Skeletal muscle satellite cell (primary cell): ENCODE results near the gene IMPACT. TPM values are rescaled to one million over a fixed set of nuclear protein-coding genes. Genes with fewer than 3 reads are reported as not detected.

ENCODE experiments used
- small RNA-seq: library from RNA; depleted of rRNA; stranded (forward); fragments of <200 nt; gene quantifications from one replicate; pipeline ENCODE3, GENCODE V24; 2012

The IMPACT gene

Small RNAs within 50 kb of the gene (small RNA-seq; reads per million reads assigned to genes)
- not detected for gene RF00019
